HG03460 (cell line): ENCODE data around the gene AUH.

ENCODE experiments used
- ATAC-seq: cut with Tn5 transposase; IDR thresholded peaks from one replicate; pipeline ENCODE4 v1.9.1; 2021; ENCODE audit not compliant: unreplicated experiment

AUH gene

GRCh38 chr9:91193087-91193657 is 168.5 kb downstream of the AUH start:
- ATAC-seq: peak; percentile 15

GRCh38 chr9:91192381-91193086 is 169.2 kb downstream of the AUH start:
- ATAC-seq: peak; percentile 5

GRCh38 chr9:91191411-91192380 is 170.0 kb downstream of the AUH start:
- ATAC-seq: peak; percentile 51

- no peak for ATAC-seq
Measured at GRCh38 chr9:91190062-91190461, 171.7 kb downstream of the AUH start.

GRCh38 chr9:91188719-91189590 is 172.8 kb downstream of the AUH start:
- no peak for ATAC-seq

- no peak for ATAC-seq
Measured at GRCh38 chr9:91187965-91188344, 173.8 kb downstream of the AUH start.

- no peak for ATAC-seq
Measured at GRCh38 chr9:91187311-91187964, 174.3 kb downstream of the AUH start.

GRCh38 chr9:91186632-91187108 is 175.0 kb downstream of the AUH start:
- no peak for ATAC-seq

- ATAC-seq: no peak
Measured at GRCh38 chr9:91185193-91185886, 176.4 kb downstream of the AUH start.

- ATAC-seq: no peak
Measured at GRCh38 chr9:91182429-91183225, 179.1 kb downstream of the AUH start.

- no peak for ATAC-seq
Measured at GRCh38 chr9:91181541-91181940, 180.2 kb downstream of the AUH start.

GRCh38 chr9:91180930-91181268 is 180.8 kb downstream of the AUH start:
- no peak for ATAC-seq

GRCh38 chr9:91180240-91180929 is 181.3 kb downstream of the AUH start:
- no peak for ATAC-seq

GRCh38 chr9:91179237-91180138 is 182.2 kb downstream of the AUH start:
- no peak for ATAC-seq

GRCh38 chr9:91178281-91179236 is 183.2 kb downstream of the AUH start:
- ATAC-seq: no peak

- ATAC-seq: no peak
Measured at GRCh38 chr9:91177661-91178280, 183.9 kb downstream of the AUH start.
